B cell (primary cell): ENCODE data around the gene BMP10. TPM values are rescaled to one million over a fixed set of nuclear protein-coding genes. Genes with fewer than 3 reads are reported as not detected.

Source experiments
- ATAC-seq: fragments of 200-7000 bp; cut with Tn5 transposase; one replicate; pipeline ENCODE4 v1.10.0; 2021; ENCODE audit warnings: low read depth, mild to moderate bottlenecking, moderate number of reproducible peaks, moderate library complexity
- CTCF ChIA-PET: fragments of 350-600 bp; sonication (Branson Sonifier 250); formaldehyde crosslinking; loops from one replicate; lab custom pipeline; 2021; ENCODE audit warnings: antibody characterized with exemption, inconsistent platforms; lab: Charles Lee
- POLR2A ChIA-PET: fragments of 350-600 bp; sonication (Branson Sonifier 250); formaldehyde crosslinking; loops from one replicate; lab custom pipeline; 2021; ENCODE audit warnings: antibody characterized with exemption; lab: Charles Lee
- DNase-seq: peaks from one replicate; pipeline ENCODE4 v3.0.0; 2013
- H2AFZ ChIP-seq: 2 replicates; pipeline ENCODE4 v1.6.1; 2012; ENCODE audit warnings: mild to moderate bottlenecking, low read depth, low read length; ENCODE audit not compliant: insufficient read depth, poor library complexity, severe bottlenecking
- H3K27ac ChIP-seq, 2 donors: 1 replicate in 1 of 2; 2 replicates in 1 of 2; pipeline ENCODE4 v1.5.1; 2012 to 2013; ENCODE audit warnings: low read length in 2 of 2, mild to moderate bottlenecking in 2 of 2, moderate library complexity in 1 of 2
- H3K27me3 ChIP-seq, 4 experiments: fragments of 200-600 bp in 1 of 4; sonication (generic) in 1 of 4; replicated peaks in 1 of 4; 1 replicate in 2 of 4; 2 replicates in 2 of 4; pipeline versions ENCODE4 v1.6.1 to v1.7.0; 2013 to 2016; ENCODE audit warnings: low read length in 3 of 4, mild to moderate bottlenecking in 2 of 4, mixed read lengths in 1 of 4, moderate library complexity in 1 of 4; ENCODE audit not compliant: insufficient read depth in 4 of 4, control insufficient read depth in 3 of 4; ENCODE audit errors: control extremely low read depth in 1 of 4
- H3K36me3 ChIP-seq, 2 experiments: replicated peaks in 1 of 2; 1 replicate in 1 of 2; 2 replicates in 1 of 2; pipeline versions ENCODE4 v1.6.1 to v1.7.1; 2013; ENCODE audit warnings: low read length in 1 of 2; ENCODE audit not compliant: insufficient read depth in 2 of 2, control insufficient read depth in 1 of 2; ENCODE audit errors: control extremely low read depth in 1 of 2, extremely low read depth in 1 of 2
- H3K4me1 ChIP-seq, 2 donors: fragments of 200-600 bp in 1 of 2; sonication (generic) in 1 of 2; 1 replicate in 1 of 2; 2 replicates in 1 of 2; pipeline versions ENCODE4 v1.5.1 to v1.6.1; 2013 to 2017; ENCODE audit warnings: low read length in 2 of 2; ENCODE audit not compliant: control insufficient read depth in 2 of 2, insufficient read depth in 2 of 2
- H3K4me2 ChIP-seq: replicated peaks from 2 replicates; pipeline ENCODE3; 2012; ENCODE audit warnings: mild to moderate bottlenecking, low read depth, low read length; ENCODE audit not compliant: poor library complexity, severe bottlenecking
- H3K4me3 ChIP-seq, 5 experiments: fragments of 200-600 bp in 1 of 5; sonication (generic) in 1 of 5; 1 replicate in 3 of 5; 2 replicates in 2 of 5; pipeline versions ENCODE4 v1.5.1 to v1.7.0; 2011 to 2016; ENCODE audit warnings: low read length in 4 of 5, mild to moderate bottlenecking in 4 of 5, low read depth in 2 of 5, control low read depth in 1 of 5, moderate library complexity in 1 of 5; ENCODE audit not compliant: insufficient read depth in 1 of 5; ENCODE audit errors: control extremely low read depth in 1 of 5, extremely low read depth in 1 of 5
- H3K79me2 ChIP-seq: fragments of 200-600 bp; sonication (generic); one replicate; pipeline ENCODE4 v1.6.0; 2016; ENCODE audit warnings: low read length; ENCODE audit not compliant: control insufficient read depth, insufficient read depth
- H3K9ac ChIP-seq: fragments of 200-600 bp; sonication (generic); 2 replicates; pipeline ENCODE4 v1.6.1; 2017; ENCODE audit warnings: mild to moderate bottlenecking, low read length, moderate library complexity
- H3K9me3 ChIP-seq, 3 donors: one replicate each; pipeline versions ENCODE4 v1.6.1 to v1.7.1; 2013; ENCODE audit warnings: low read length in 2 of 3; ENCODE audit not compliant: control insufficient read depth in 2 of 3, insufficient read depth in 1 of 3; ENCODE audit errors: control extremely low read depth in 1 of 3
- H4K20me1 ChIP-seq: 2 replicates; pipeline ENCODE4 v1.6.0; 2012; ENCODE audit warnings: mild to moderate bottlenecking, low read length; ENCODE audit not compliant: insufficient read depth, control insufficient read depth, poor library complexity, severe bottlenecking
- H3K27ac Mint-ChIP-seq: one replicate; pipeline ENCODE4 v1.8.0; 2021; ENCODE audit warnings: mixed read lengths
- H3K27me3 Mint-ChIP-seq: one replicate; pipeline ENCODE4 v1.8.0; 2021; ENCODE audit warnings: mixed read lengths
- H3K4me1 Mint-ChIP-seq: one replicate; pipeline ENCODE4 v1.8.0; 2021; ENCODE audit warnings: mixed read lengths
- H3K4me3 Mint-ChIP-seq: one replicate; pipeline ENCODE4 v1.8.0; 2021; ENCODE audit warnings: mixed read lengths
- H3K9me3 Mint-ChIP-seq: one replicate; pipeline ENCODE4 v1.8.0; 2022; ENCODE audit warnings: mixed read lengths; ENCODE audit not compliant: insufficient read depth
- CTCF ChIP-seq: fragments of 200-600 bp; IDR thresholded peaks from one replicate; pipeline ENCODE4 v1.8.0; 2022; ENCODE audit warnings: antibody characterized with exemption, mild to moderate bottlenecking
- EZH2 ChIP-seq: IDR thresholded peaks from 2 replicates; pipeline ENCODE4 v1.6.1; 2012; ENCODE audit warnings: borderline replicate concordance, low read depth, mild to moderate bottlenecking, moderate library complexity, low read length; ENCODE audit not compliant: insufficient read depth, poor library complexity, severe bottlenecking
- WGBS: methylation state at CpG from one replicate; pipeline ENCODE4 v1.1.5; 2013; ENCODE audit warnings: missing lambda C conversion rate; ENCODE audit not compliant: insufficient coverage; 5-methylcytosine and 5-hydroxymethylcytosine counted together
- intact Hi-C: fragments of 100-400 bp; cut with micrococcal nuclease; formaldehyde crosslinking; loops from one replicate; pipeline ENCODE4 v1.10.0; 2022
- polyA plus RNA-seq: library from polyadenylated mRNA; depleted of rRNA; stranded (reverse); fragments of >200 nt; gene quantifications from 2 replicates; pipeline ENCODE4 v1.2.3, GENCODE V29; 2012
- total RNA-seq, 2 donors: library from RNA; stranded (reverse); fragments of 120-200 nt in 1 of 2; gene quantifications; 1 replicate in 1 of 2; 2 replicates in 1 of 2; pipeline versions ENCODE4 v1.2.3 to v1.2.4, GENCODE V29; 2013 to 2022

The BMP10 gene
- total and polyA plus RNA-seq, 2 donors (not counting 1 experiment from before 2014, with no cell fraction given), result not detected

GRCh38 chr2:68889500-68889899 is 18.3 kb upstream of the BMP10 start:
- no peak for ATAC-seq
- Mint-ChIP-seq H3K27me3 (no peaks in the 10 kb centered on the region), H3K9me3 (no peaks in the 10 kb centered on the region), H3K4me3 (no peak overlapping the region), H3K4me1 (no peaks in the 10 kb centered on the region), H3K27ac (no peak overlapping the region)
- intact Hi-C loops, result no loop called here
- Histone ChIP-seq H3K27me3 (no peaks in the 10 kb centered on the region), H4K20me1 (no peaks in the 10 kb centered on the region), H3K4me2 (no peak overlapping the region), H3K9ac (no peak overlapping the region), H3K4me3 (no peak overlapping the region), H2AFZ (no peak overlapping the region), H3K36me3 (no peaks in the 10 kb centered on the region), H3K4me1 (no peaks in the 10 kb centered on the region), H3K27ac (no peak overlapping the region), H3K9me3 (no peaks in the 10 kb centered on the region), H3K79me2 (no peaks in the 10 kb centered on the region)
- ChIA-PET POLR2A (no interaction called here), CTCF (interaction anchor here (1.3 kb wide), 1 partner anchor 20 kb away, joined by 3 read pairs; no protein-coding TSS in a partner anchor)
- DNase-seq, result no peak
- WGBS, result 93% methylated on average over 7 of the region's 12 CpGs
- TF ChIP-seq EZH2, result no peak
- no peak for TF ChIP-seq CTCF

GRCh38 chr2:68889021-68889420 is 17.8 kb upstream of the BMP10 start:
- H3K9me3 Mint-ChIP-seq, result no peaks in the 10 kb centered on the region
- H3K27ac ChIP-seq, result no peak overlapping the region
- POLR2A ChIA-PET, result no interaction called here
- H3K27me3 Mint-ChIP-seq, result no peaks in the 10 kb centered on the region
- no peaks in the 10 kb centered on the region for H3K4me1 ChIP-seq
- CTCF ChIA-PET, result interaction anchor here (1.3 kb wide), 1 partner anchor 21 kb away, joined by 3 read pairs; no protein-coding TSS in a partner anchor
- DNase-seq, result no peak
- H3K4me3 ChIP-seq, result no peak overlapping the region
- no peaks in the 10 kb centered on the region for H3K9me3 ChIP-seq
- intact Hi-C loops, result no loop called here
- no peaks in the 10 kb centered on the region for H3K4me1 Mint-ChIP-seq
- no peak overlapping the region for H3K4me2 ChIP-seq
- H4K20me1 ChIP-seq, result no peaks in the 10 kb centered on the region
- H3K79me2 ChIP-seq, result no peaks in the 10 kb centered on the region
- no peak overlapping the region for H3K4me3 Mint-ChIP-seq
- H3K36me3 ChIP-seq, result no peaks in the 10 kb centered on the region
- no CpG with 5 or more reads among the region's 1 CpG for WGBS
- no peak overlapping the region for H3K9ac ChIP-seq
- TF ChIP-seq EZH2 (no peak), CTCF (no peak)
- H3K27me3 ChIP-seq, result no peaks in the 10 kb centered on the region
- ATAC-seq, result no peak
- no peak overlapping the region for H2AFZ ChIP-seq
- H3K27ac Mint-ChIP-seq, result no peak overlapping the region
